Stimulated activated naive CD8-positive, alpha-beta T cell treated with anti-CD3 and anti-CD28 coated beads, Interleukin-15, Interleukin-2, amounts not matched to agents 100 ng/mL and 50 ng/mL, for 24 hours (primary cell): ENCODE results near the gene THY1.
"Not testable (repeated sequence)": the region's sequence is repeated elsewhere in the genome, so short reads cannot be mapped to it uniquely, and the experiment has no call there.

Experiments
- H3K27ac Mint-ChIP-seq: one replicate; pipeline ENCODE4 v1.8.0; 2021; ENCODE audit warnings: mild to moderate bottlenecking, mixed read lengths
- H3K27me3 Mint-ChIP-seq: one replicate; pipeline ENCODE4 v1.8.0; 2021; ENCODE audit warnings: mixed read lengths
- H3K36me3 Mint-ChIP-seq: one replicate; pipeline ENCODE4 v1.8.0; 2021; ENCODE audit warnings: low read depth, mixed read lengths
- H3K4me1 Mint-ChIP-seq: one replicate; pipeline ENCODE4 v1.8.0; 2021; ENCODE audit warnings: low read depth, mixed read lengths
- H3K4me3 Mint-ChIP-seq: one replicate; pipeline ENCODE4 v1.8.0; 2021; ENCODE audit warnings: mild to moderate bottlenecking, mixed read lengths
- H3K9me3 Mint-ChIP-seq: one replicate; pipeline ENCODE4 v1.8.0; 2021; ENCODE audit warnings: mixed read lengths

THY1 gene

GRCh38 chr11:119391275-119391674, 31.7 kb downstream of the THY1 start:
- H3K36me3 Mint-ChIP-seq: no peaks in the 10 kb centered on the region
- H3K4me1 Mint-ChIP-seq: no peaks in the 10 kb centered on the region
- no peak overlapping the region for H3K4me3 Mint-ChIP-seq
- H3K27ac Mint-ChIP-seq: no peak overlapping the region
- peaks cover 17% of the 10 kb centered on the region for H3K27me3 Mint-ChIP-seq
- H3K9me3 Mint-ChIP-seq: no peaks in the 10 kb centered on the region

- Mint-ChIP-seq H3K27me3 (peaks cover 11% of the 10 kb centered on the region), H3K4me3 (no peak overlapping the region), H3K4me1 (no peaks in the 10 kb centered on the region), H3K27ac (no peak overlapping the region), H3K9me3 (no peaks in the 10 kb centered on the region), H3K36me3 (no peaks in the 10 kb centered on the region)
These were observed 33.2 kb downstream of the THY1 start for GRCh38 chr11:119389611-119390254.

DNA sequence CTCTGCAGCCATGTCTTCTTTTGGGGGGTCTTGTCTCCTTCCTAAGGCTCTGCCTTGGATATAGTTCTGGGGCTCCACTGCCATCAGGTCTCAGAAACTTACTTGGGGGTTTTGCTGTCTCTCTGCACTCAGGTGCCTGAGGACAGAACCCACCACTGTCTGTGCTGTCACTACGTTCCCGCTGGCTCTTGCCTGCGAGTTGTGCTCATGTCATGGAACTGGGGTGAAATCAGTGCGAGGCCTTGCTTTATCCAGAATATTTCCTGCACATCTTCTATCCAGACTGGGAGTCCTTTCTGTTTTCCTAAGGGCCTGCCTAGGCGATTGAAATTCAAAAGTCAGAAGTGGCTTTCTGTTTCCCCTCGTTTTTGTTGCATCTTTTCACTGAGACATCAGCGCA, 34.9 kb downstream of the THY1 start:
- H3K27me3 Mint-ChIP-seq: peaks cover 3% of the 10 kb centered on the region
- H3K27ac Mint-ChIP-seq: no peak overlapping the region
- no peaks in the 10 kb centered on the region for H3K4me1 Mint-ChIP-seq
- no peak overlapping the region for H3K4me3 Mint-ChIP-seq
- no peaks in the 10 kb centered on the region for H3K9me3 Mint-ChIP-seq
- no peaks in the 10 kb centered on the region for H3K36me3 Mint-ChIP-seq

DNA sequence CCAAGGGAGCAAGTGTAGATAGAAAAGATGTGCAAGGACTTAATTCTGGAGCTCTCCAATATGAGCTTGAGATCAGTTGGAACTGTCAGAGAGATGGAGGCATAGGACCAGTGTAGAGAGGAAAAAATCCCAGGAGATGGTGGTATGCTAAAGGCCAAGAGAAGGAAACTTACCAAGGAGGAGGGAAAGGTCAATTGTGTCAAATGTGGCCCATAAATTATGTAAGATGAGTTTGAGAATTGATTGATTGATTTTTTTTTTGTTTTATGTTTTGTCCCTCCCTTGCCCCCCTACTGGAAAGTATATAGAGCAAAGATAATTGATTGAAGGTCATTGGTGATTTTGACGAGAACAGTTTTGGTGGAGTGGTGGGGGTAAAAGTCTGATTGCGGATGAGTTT, 38.6 kb downstream of the THY1 start:
- no peaks in the 10 kb centered on the region for H3K36me3 Mint-ChIP-seq
- H3K27me3 Mint-ChIP-seq: no peaks in the 10 kb centered on the region
- no peak overlapping the region for H3K27ac Mint-ChIP-seq
- H3K4me1 Mint-ChIP-seq: no peaks in the 10 kb centered on the region
- H3K9me3 Mint-ChIP-seq: no peaks in the 10 kb centered on the region
- no peak overlapping the region for H3K4me3 Mint-ChIP-seq

GRCh38 chr11:119382513-119382912, 40.5 kb downstream of the THY1 start:
- not testable (repeated sequence) for H3K27ac Mint-ChIP-seq, H3K36me3 Mint-ChIP-seq, H3K4me1 Mint-ChIP-seq, H3K9me3 Mint-ChIP-seq, H3K27me3 Mint-ChIP-seq, H3K4me3 Mint-ChIP-seq

DNA sequence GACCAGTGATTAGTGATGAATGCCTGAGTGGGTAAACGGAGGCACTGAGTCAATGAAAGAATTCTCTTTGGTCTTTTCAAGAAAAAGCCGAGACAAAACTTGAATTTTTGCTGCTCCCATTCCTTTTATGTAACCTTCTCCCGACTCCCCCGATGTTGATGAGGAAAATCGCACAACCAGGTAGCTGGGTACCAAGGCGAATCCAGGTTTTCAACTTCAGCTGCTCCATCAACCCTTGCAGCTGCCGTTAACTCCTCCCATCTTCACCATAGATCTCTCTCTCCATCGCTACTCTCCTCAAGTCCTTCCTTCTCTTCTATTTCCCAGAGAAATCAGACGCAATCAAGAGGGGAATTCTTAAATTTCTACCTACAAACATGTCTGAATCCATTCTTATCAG, 40.9 kb downstream of the THY1 start:
- H3K4me3 Mint-ChIP-seq: no peak overlapping the region
- no peaks in the 10 kb centered on the region for H3K36me3 Mint-ChIP-seq
- H3K27ac Mint-ChIP-seq: no peak overlapping the region
- no peaks in the 10 kb centered on the region for H3K9me3 Mint-ChIP-seq
- no peaks in the 10 kb centered on the region for H3K4me1 Mint-ChIP-seq
- no peaks in the 10 kb centered on the region for H3K27me3 Mint-ChIP-seq

DNA sequence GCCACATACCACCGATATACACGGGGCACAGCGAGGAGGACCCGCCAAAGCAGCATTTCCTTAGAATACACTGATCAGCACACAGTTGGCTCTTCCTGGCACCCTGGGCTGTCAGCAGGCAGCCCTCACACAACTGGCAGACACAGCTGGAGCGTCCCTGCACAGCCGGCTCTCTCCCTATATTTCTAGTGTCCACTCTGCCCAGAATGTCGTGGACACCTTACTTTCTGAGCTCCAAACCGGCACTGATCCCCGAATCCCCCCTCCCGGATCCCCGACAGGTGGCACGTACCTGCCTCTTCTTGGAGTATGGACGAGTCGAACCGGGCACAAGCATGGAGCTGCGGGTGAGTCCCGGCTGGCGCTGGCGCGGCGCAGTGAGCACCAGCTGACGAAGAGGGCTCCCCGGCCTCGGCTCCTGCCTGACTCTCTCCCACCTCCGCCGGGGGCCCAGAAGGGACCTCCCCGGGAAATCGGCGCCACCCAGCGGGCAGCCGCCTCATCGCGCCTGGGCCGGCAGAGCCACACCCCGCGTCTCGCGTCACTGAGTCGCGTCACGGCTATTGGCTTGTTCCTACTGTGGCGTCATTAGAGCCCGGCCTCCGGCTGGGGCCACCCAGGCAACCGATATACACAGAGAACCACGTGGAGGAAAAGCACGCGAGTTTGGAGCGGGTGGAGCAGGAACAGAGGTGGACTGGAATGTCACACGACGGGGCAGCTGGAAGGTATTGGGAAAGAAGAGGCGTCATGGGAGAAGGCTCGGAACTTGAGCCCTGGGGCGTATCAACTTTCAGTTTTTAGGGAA, 41.6 kb downstream of the THY1 start, which contains the start of gene USP2:
Gene USP2 (minus strand): TSS at position 510 of the 808 bp plus-strand sequence. CDS start 8,210 bp downstream, outside the sequence.
- no peaks in the 10 kb centered on the region for H3K9me3 Mint-ChIP-seq
- no peaks in the 10 kb centered on the region for H3K36me3 Mint-ChIP-seq
- no peaks in the 10 kb centered on the region for H3K27me3 Mint-ChIP-seq
- no peak within 1 kb of the TSS for H3K4me3 Mint-ChIP-seq
- H3K4me1 Mint-ChIP-seq: no peaks in the 10 kb centered on the region
- no peak within 1 kb of the TSS for H3K27ac Mint-ChIP-seq

GRCh38 chr11:119380827-119381180, 42.2 kb downstream of the THY1 start:
- H3K9me3 Mint-ChIP-seq: no peaks in the 10 kb centered on the region
- no peaks in the 10 kb centered on the region for H3K27me3 Mint-ChIP-seq
- no peaks in the 10 kb centered on the region for H3K36me3 Mint-ChIP-seq
- H3K27ac Mint-ChIP-seq: no peak overlapping the region
- no peak overlapping the region for H3K4me3 Mint-ChIP-seq
- no peaks in the 10 kb centered on the region for H3K4me1 Mint-ChIP-seq

- Mint-ChIP-seq H3K4me1 (no peaks in the 10 kb centered on the region), H3K27ac (no peak overlapping the region), H3K4me3 (no peak overlapping the region), H3K9me3 (no peaks in the 10 kb centered on the region), H3K36me3 (no peaks in the 10 kb centered on the region), H3K27me3 (no peaks in the 10 kb centered on the region)
These were observed 42.7 kb downstream of the THY1 start for GRCh38 chr11:119380160-119380826.

DNA sequence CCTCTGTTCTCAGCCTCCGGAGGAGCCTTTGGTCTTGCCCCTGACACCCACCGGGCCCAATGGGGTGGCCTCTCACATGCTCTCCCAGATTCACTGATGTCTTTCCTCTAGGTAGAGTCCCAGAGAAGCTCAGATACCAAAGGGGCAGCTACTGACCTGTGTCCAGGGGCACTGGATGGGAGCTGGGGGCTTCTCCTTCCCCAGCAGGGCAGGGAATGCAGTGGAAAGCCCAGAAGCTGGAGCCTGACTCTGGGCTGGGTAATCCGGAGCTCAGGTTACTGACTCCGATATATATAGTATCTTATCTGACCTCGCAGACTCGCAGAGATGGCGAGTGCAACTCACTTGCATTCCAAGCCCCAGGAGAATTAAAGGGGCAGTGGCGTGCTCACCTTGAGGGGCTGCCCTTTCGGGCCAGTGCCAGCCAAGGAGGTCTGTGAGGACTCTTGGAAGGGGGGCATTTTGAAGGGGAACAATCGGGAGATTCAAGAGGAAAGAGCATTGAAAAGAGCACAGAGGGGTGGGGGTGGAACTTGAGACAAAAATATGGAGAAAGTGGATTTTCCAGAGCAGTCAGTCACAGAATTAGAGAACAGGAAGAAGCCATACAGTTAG, 44.0 kb downstream of the THY1 start:
- H3K27me3 Mint-ChIP-seq: no peaks in the 10 kb centered on the region
- H3K9me3 Mint-ChIP-seq: no peaks in the 10 kb centered on the region
- no peak overlapping the region for H3K4me3 Mint-ChIP-seq
- H3K4me1 Mint-ChIP-seq: no peaks in the 10 kb centered on the region
- H3K27ac Mint-ChIP-seq: no peak overlapping the region
- H3K36me3 Mint-ChIP-seq: no peaks in the 10 kb centered on the region

GRCh38 chr11:119377961-119378667, 44.9 kb downstream of the THY1 start:
- Mint-ChIP-seq H3K4me1 (no peaks in the 10 kb centered on the region), H3K27me3 (no peaks in the 10 kb centered on the region), H3K36me3 (no peaks in the 10 kb centered on the region), H3K9me3 (no peaks in the 10 kb centered on the region), H3K4me3 (no peak overlapping the region), H3K27ac (no peak overlapping the region)

- Mint-ChIP-seq H3K27ac (no peak overlapping the region), H3K4me1 (no peaks in the 10 kb centered on the region), H3K4me3 (no peak overlapping the region), H3K9me3 (no peaks in the 10 kb centered on the region), H3K27me3 (no peaks in the 10 kb centered on the region), H3K36me3 (no peaks in the 10 kb centered on the region)
These were observed 45.7 kb downstream of the THY1 start for GRCh38 chr11:119377112-119377901.

DNA sequence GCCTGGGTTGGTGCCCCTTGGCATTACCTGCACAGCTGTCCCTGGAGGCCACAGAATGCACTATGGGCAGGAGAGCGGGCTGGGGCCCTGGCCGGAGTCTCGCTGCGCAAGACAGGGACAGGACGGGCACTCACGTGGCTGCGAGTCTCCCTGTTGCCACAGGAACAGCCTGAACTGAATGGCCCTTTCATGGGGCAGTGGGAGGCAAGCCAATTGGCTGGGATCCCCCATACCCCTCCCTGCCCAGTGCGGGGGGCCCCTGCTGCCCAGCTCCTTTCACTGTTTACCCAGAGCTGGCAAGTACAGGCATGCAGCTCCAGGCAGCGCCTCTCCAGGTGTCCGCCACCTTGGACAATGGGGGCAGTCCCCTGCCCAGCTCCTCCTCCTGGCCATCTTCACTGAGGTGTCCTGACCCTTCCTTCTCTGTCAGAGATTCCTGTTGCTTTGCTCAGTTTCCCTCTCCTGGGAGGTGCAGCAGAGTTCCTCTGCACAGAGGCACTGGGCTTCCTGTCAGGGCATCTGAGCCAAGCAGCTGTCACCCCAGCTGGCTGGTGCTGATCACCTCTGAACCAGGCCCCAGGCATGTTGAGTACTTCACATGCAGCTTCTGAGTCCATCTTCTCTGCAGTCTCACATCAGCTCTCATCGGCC, 46.6 kb downstream of the THY1 start:
- peaks cover 9% of the 10 kb centered on the region for H3K27me3 Mint-ChIP-seq
- no peaks in the 10 kb centered on the region for H3K9me3 Mint-ChIP-seq
- no peak overlapping the region for H3K27ac Mint-ChIP-seq
- H3K4me3 Mint-ChIP-seq: no peak overlapping the region
- no peaks in the 10 kb centered on the region for H3K4me1 Mint-ChIP-seq
- no peaks in the 10 kb centered on the region for H3K36me3 Mint-ChIP-seq
